Mesodermal cell (in vitro differentiated cells): ENCODE measurements around the gene GHRL.
A peak's percentile ranks its signal among the peaks of the same experiment; 100 is the strongest.

Experiments used
- H3K27ac ChIP-seq: 2 replicates; pipeline ENCODE4 v1.7.0; 2013; ENCODE audit warnings: mild to moderate bottlenecking, low read depth, low read length, moderate library complexity; ENCODE audit not compliant: severe bottlenecking
- H3K36me3 ChIP-seq: 2 replicates; pipeline ENCODE4 v1.7.1; 2013; ENCODE audit warnings: mild to moderate bottlenecking, low read length, moderate library complexity; ENCODE audit not compliant: control insufficient read depth, insufficient read depth
- H3K4me1 ChIP-seq: one replicate; pipeline ENCODE4 v1.7.1; 2013; ENCODE audit warnings: mild to moderate bottlenecking, low read length; ENCODE audit not compliant: insufficient read depth, control insufficient read depth, poor library complexity, severe bottlenecking
- H3K4me3 ChIP-seq: 2 replicates; pipeline ENCODE4 v1.7.0; 2013; ENCODE audit warnings: low read length, control low read depth, mild to moderate bottlenecking; ENCODE audit not compliant: insufficient read depth, poor library complexity, severe bottlenecking; ENCODE audit errors: extremely low read depth
- H3K9me3 ChIP-seq: 2 replicates; pipeline ENCODE4 v1.7.1; 2013; ENCODE audit warnings: mild to moderate bottlenecking, low read length, moderate library complexity; ENCODE audit not compliant: control insufficient read depth
- WGBS, 2 experiments: methylation state at CpG; one replicate each; pipeline ENCODE4 v1.1.5; 2013; ENCODE audit warnings: missing lambda C conversion rate in 2 of 2; ENCODE audit not compliant: insufficient coverage in 2 of 2; 5-methylcytosine and 5-hydroxymethylcytosine counted together

Gene GHRL

DNA sequence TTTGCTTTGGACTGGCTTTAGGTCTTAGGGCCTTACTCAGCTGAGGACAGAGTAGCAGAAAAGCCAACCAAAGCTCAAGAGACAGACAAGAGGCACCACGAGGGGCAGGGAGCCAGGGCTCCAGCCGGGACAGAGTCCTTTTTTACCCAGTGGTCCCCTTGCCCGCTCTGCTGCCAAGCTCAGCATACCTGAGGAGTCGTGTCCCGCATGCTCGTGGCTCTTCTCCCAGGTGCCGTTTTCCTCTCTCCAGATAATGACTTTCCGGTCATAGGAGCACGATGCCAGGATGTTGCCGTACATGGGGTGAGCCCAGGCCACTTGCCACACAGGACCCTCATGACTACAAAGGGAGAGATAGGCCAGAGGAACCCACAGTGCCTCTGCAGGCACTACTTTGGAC, 19.6 kb upstream of the GHRL start:
- Histone ChIP-seq H3K4me1 (no peaks in the 10 kb centered on the region), H3K36me3 (peaks cover 89% of the 10 kb centered on the region), H3K9me3 (no peaks in the 10 kb centered on the region), H3K27ac (no peak overlapping the region), H3K4me3 (no peak overlapping the region)
- WGBS, 2 experiments: 94 to 96% methylated on average over 10 of the region's 10 CpGs

DNA sequence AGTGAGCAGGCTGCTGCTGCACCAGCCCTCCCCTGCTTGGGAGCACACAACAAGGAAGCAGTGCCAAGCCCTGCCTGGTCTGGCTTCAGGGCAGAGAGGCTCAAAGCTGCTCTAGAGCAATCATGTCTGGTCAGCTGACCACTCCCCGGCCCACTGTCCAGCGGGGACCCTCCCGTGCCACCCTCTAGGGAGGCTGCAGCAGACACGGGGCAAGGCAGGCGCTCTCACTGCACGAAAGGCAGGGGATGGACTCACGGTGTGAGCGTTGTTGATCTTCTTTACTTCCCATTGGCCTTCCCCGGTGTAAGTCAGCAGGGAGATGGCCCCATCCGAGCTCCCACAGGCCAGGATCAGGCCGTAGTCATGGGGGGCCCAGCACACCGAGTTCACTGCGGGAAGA, 19.0 kb upstream of the GHRL start:
- Histone ChIP-seq H3K9me3 (no peaks in the 10 kb centered on the region), H3K27ac (no peak overlapping the region), H3K4me1 (no peaks in the 10 kb centered on the region), H3K36me3 (peaks cover 89% of the 10 kb centered on the region), H3K4me3 (no peak overlapping the region)
- 95% methylated on average over 10 to 12 of the region's 13 CpGs for WGBS, 2 experiments

DNA sequence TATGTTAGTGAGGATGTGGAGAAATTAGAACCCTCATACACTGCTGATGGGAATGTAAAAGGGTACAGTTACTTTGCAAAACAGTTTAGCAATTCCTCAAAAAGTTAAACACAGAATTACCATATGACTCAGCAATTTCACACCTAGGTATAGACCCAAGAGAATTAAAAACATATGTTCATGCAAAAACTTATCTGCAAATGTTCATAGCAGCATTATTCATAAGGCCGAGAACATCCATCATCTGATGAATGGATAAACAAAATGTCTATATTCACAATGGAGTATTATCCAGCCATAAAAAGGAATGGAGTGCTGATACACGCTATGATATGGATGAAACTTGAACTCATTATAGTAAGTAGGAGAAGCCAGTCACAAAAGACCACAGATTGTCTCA, 17.8 kb upstream of the GHRL start:
- Histone ChIP-seq H3K27ac (no peak overlapping the region), H3K36me3 (peaks cover 91% of the 10 kb centered on the region), H3K9me3 (no peaks in the 10 kb centered on the region), H3K4me1 (no peaks in the 10 kb centered on the region), H3K4me3 (no peak overlapping the region)
- no CpG with 5 or more reads among the region's 2 CpGs for WGBS, 2 experiments

DNA sequence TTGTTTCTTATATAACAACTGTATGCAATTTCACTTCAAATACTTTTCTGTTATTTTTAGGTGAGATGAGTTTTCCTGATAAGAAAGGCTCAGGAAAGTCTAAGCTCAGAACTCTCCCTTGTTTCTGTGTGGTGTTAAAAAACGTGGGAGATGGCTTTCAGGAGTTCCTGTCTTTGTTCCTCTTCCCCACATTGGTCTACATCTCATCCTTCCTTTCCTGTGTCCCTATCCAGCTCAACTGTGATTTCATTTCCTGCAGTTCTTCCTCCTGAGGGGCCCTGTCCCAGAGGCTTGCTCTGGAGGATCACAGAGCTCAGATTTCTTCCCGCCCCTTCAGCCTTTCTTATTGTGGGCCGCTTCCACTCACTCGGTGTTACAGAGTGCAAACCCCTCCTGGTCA, 17.0 kb upstream of the GHRL start:
- Histone ChIP-seq H3K27ac (peak overlapping the region; percentile 26), H3K4me3 (no peak overlapping the region), H3K9me3 (no peaks in the 10 kb centered on the region), H3K36me3 (peaks cover 95% of the 10 kb centered on the region), H3K4me1 (no peaks in the 10 kb centered on the region)
- 68 to 100% methylated on average over 1 to 3 of the region's 4 CpGs for WGBS, 2 experiments

DNA sequence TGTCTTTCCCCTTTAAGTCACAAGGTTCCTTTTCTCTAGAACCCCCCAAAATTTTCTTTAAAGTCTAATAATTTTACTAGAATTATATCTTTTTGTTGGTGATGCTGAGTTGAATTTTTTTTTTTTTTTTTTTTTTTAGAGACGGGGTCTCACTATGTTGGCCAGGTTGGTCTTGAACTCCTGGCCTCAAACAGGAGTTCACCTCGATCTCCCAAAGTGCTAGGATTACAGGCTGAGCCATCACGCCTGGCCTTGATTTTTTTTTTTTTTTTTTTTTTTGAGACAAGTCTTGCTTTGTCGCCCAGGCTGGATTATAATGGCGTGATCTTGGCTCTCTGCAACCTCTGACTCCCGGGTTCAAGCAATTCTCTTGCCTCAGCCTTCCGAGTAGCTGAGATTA, 15.9 kb upstream of the GHRL start:
- peaks cover 95% of the 10 kb centered on the region for H3K36me3 ChIP-seq
- H3K27ac ChIP-seq: no peak overlapping the region
- WGBS, 2 experiments: 97 to 98% methylated on average over 5 to 6 of the region's 7 CpGs
- no peaks in the 10 kb centered on the region for H3K9me3 ChIP-seq
- H3K4me3 ChIP-seq: no peak overlapping the region
- no peaks in the 10 kb centered on the region for H3K4me1 ChIP-seq

DNA sequence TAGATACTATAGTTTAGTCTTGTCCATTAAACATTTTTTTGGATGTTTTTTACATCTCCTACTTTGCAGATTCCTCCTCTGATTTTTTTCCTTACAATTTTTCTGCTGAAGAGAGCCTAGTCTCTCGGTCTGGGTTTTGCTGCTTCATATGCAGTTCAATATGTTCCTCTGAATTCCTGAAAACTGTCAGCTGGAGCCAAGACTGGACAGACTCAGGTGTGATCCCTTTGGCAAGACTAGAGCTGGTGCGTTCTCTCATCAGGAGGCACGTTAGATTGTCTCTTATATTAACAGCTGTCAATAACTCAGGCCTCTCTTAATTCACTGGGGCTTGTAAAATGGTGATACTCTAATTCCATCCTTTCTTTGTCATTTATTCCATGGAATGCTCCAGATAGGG, 13.4 kb upstream of the GHRL start:
- Histone ChIP-seq H3K9me3 (no peaks in the 10 kb centered on the region), H3K4me3 (no peak overlapping the region), H3K4me1 (no peaks in the 10 kb centered on the region), H3K27ac (no peak overlapping the region), H3K36me3 (peaks cover 95% of the 10 kb centered on the region)
- WGBS, 2 experiments: 80 to 100% methylated on average over 1 of the region's 3 CpGs

DNA sequence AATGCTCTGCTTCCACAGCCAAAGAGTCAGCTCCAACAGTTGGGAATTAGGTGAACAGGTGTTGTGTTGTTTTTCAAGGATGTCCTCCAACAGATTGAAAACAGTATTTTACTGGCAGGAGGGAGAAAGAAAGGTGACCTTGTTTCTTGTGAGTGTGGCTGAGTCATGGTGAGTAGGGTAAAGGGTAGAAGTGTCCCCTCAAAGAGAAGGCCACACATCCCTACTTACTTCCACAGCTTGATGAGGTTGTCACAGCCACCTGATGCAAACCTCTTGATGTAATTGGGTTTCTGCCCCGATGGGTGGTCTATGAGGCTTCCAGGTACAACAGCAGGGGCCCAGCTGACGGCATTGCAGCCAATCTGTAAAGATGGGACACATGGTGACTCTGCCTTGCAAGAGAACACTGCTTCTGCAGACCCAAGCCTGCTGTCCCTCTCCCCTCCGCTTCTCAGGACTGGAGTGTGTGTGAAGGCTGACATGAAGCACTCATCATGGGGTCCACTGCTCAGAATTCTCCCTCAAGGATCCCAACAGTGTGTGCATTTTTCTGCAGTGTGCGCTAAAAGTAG, 12.7 kb upstream of the GHRL start:
- 100% methylated on average over 2 of the region's 4 CpGs for WGBS, 2 experiments
- peaks cover 95% of the 10 kb centered on the region for H3K36me3 ChIP-seq
- no peaks in the 10 kb centered on the region for H3K4me1 ChIP-seq
- H3K9me3 ChIP-seq: no peaks in the 10 kb centered on the region
- H3K27ac ChIP-seq: no peak overlapping the region
- H3K4me3 ChIP-seq: no peak overlapping the region

DNA sequence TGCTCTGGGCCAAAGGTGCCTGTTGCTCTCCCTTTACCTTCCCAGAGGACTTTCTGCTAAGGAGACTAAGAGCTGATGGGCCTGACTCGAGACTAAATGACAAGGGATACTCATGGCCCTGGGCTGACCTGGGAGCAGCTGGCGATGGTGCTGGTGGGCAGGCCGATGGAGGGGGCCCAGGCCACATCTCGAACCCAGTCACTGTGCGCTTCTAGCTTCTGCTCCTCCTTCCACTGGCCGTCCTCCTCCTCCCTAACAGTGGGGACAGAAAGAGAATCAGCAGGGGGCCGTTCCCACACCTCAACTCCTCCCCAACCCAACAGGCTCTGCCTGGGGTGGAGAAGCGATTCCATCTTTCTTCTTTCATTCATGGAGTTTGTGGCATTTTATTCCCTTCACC, 12.2 kb upstream of the GHRL start:
- Histone ChIP-seq H3K4me1 (no peaks in the 10 kb centered on the region), H3K9me3 (no peaks in the 10 kb centered on the region), H3K36me3 (peaks cover 97% of the 10 kb centered on the region), H3K4me3 (no peak overlapping the region), H3K27ac (no peak overlapping the region)
- WGBS, 2 experiments: 92 to 94% methylated on average over 2 to 7 of the region's 8 CpGs

DNA sequence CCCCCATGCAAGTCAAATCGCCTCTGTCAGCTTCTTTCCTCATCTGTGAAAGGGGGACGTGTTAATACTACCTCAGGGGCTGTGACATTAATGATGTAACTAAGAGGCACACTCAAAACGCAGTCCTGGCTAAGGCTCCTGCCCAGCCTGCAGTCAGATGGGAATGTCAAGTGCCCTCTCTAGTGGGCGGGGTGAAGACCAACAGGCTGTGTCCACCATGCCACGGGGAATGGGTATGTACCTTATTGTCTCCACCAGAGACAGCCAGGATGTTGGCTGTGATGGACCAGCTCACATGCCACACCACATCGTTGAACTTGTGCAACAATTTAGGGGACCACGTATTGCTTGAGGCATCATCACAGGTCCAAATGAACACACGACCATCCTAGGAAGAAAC, 11.0 kb upstream of the GHRL start:
- H3K4me1 ChIP-seq: no peaks in the 10 kb centered on the region
- no peak overlapping the region for H3K27ac ChIP-seq
- peaks cover 100% of the 10 kb centered on the region for H3K36me3 ChIP-seq
- 86 to 91% methylated on average over 7 to 8 of the region's 8 CpGs for WGBS, 2 experiments
- H3K9me3 ChIP-seq: no peaks in the 10 kb centered on the region
- H3K4me3 ChIP-seq: no peak overlapping the region

DNA sequence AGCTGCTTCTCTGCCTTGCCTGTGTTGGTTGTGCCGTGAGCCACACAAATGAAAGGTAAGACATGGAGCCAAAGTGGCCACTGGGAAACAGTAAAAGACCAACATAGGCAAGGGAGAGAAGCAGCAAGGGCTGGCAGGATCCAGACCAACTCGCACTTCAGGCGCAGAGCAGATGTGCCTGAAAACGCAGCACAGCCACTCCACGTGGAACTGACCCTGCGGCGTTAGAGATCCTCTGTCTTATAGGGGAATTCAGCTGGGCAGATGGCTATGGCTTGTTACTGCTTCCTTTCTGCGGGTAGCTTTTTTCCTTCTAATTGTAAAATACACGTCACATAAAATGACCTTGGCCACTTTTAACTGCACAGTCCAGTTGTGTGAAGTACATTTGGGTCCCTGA, 10.4 kb upstream of the GHRL start:
- Histone ChIP-seq H3K9me3 (no peaks in the 10 kb centered on the region), H3K27ac (no peak overlapping the region), H3K36me3 (peaks cover 96% of the 10 kb centered on the region), H3K4me3 (no peak overlapping the region), H3K4me1 (no peaks in the 10 kb centered on the region)
- 95 to 96% methylated on average over 9 of the region's 9 CpGs for WGBS, 2 experiments

DNA sequence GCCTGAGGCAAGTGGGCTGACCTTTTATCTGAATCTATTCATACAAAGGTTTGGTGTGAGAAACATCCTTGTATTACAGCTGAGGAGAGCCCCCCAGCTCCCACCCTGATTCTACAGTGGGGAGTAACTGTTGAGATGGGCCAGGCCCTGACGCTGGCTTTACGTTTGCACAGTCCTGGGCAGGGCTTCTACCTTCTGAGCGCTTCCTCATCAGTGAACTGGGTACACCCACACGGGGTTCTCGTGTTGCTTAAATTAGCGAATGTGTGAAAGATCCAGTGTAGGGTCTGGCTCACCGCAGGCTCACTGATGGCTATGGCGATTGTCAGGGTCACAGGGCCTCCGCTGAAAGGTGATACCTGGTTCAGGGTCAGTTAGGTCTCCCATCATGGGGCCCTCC, 7.3 kb upstream of the GHRL start:
- WGBS, 2 experiments: 89 to 90% methylated on average over 9 of the region's 9 CpGs
- H3K36me3 ChIP-seq: peaks cover 73% of the 10 kb centered on the region
- H3K4me3 ChIP-seq: no peak overlapping the region
- no peak overlapping the region for H3K27ac ChIP-seq
- H3K4me1 ChIP-seq: no peaks in the 10 kb centered on the region
- H3K9me3 ChIP-seq: no peaks in the 10 kb centered on the region
